Activated T-helper 1 cell treated with anti-CD3 and anti-CD28 coated beads, Interleukin-2, amount 50 U/mL, for 16 hours (primary cell): ENCODE data around the gene KIRREL3.

Experiments
- DNase-seq, 2 donors: peaks; one replicate each; pipeline ENCODE4 v3.0.0-alpha.2; 2020; ENCODE audit warnings: low read depth in 1 of 2, low spot score in 1 of 2

KIRREL3 gene

DNA sequence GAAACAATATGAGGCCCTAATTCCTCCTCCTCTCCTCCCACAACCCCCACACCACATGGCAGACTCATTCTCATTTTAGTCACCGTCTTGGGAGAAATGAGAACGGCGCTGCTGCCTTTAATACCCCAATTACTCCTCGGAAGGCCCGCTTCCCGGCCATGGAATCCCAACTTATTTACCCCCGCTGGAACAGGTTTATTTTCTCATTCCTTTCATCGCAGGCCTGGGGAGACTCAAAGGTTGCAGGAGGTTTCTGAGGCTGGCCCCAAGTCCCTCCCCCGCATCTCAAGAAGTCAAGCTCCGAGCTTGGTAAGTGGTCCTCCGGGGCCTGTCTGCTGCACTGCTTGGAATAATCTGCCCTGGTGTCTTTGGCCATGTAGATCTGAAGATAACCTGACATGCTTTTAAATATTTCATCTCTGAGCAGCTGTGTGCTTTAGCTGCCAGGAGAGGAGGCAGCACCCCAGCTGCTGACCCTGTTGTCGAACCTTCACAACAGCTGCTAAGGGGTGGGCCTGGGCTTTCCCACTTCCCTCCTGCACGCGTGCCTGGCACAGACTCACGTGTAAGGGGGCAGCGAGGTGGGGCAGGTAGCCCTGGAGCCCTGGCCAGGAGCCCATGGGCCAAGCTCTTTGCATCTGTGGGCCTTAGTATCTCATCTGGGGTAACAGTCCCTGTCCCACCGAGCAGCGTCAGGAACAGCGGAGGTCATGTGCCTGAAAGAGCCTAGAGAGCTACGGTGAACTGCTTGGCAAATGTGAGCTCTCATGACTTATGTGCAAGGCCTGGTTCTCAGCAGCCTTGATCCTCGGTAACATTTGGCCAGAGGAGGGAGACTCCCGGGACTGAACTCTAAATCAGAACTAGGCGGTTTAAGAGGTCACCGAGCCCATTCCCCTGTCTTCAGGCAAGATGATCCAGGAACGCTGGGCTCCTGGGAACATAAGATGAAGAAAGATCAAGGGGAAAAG, 480.5 kb downstream of the KIRREL3 start:
- DNase-seq, result no peak

DNA sequence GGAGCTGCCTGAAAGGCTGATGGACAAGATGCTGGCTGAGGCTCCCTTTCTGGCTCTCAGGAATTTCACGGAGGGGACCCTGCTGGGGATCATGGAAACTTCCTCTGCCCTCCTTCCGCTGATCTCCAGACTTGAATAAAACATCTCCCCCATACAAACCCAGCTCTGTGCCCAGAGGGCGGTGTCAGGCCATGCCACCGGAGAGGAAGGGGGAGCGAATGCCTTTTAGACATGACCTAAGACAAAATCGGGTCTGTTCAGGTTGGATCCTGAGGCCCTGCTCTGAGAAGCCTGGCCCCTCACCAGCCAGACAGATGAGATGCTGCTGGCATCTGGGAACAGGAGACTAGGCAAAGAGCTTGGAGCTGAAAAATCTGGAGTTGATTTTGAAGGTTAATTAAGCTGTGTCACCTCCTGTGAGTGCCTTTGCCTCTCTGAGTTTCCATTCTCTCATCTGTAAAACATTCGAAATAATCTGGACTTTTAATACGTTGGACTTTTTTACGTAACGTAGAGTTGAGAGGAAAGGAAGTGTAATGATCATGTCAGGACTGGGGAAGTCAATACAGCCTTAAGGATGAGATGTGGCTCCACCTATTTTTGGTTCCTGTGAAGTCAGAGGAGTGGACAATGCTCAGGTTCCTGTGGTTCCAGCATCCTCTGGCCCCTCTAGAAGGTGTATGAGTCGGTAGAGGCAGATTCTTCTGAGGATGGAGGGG, 481.4 kb downstream of the KIRREL3 start:
- DNase-seq, result no peak

DNA sequence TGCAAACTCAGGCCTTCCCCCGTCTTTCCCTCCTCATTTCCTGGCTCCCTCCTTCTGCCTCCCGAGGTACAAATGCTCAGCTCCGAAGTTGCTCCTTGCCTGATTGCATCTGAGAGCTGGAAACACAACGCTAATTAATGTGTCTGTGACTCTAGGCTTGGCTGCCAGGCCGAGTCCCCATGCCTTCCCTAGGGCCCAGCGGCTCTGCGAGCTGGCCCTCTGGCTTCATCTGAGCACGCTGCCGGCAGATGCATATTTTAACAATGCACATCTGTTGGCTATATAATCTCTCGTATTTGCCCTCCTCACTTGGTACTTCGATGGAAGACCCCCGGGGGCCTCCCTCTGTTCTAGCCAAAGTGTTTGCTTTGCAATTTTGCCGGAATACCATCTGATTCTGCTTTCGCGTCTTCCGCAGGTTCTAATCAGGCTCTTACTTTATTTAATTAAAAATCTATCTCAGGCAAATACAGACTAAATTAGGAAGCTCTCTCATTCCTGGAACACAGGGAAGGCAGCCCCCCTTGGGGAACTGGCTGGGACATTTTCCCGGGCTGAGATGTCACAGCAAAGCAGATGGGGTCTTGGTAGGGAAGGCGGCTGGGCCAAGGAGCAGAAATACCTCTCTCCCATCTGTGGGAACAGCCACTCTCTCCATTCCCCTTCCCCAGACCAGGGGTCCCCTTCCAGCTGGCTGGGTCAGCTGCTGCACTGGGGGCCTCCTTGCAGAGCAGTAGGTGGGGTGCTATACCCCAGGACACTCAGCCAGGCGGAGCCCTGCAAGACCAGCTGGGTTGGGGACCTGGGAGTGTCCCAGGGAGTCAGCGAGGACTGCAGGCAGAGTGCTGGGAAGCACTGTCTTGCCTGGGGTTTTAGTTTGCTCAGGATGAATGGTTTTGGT, 482.2 kb downstream of the KIRREL3 start:
- no peak for DNase-seq

DNA sequence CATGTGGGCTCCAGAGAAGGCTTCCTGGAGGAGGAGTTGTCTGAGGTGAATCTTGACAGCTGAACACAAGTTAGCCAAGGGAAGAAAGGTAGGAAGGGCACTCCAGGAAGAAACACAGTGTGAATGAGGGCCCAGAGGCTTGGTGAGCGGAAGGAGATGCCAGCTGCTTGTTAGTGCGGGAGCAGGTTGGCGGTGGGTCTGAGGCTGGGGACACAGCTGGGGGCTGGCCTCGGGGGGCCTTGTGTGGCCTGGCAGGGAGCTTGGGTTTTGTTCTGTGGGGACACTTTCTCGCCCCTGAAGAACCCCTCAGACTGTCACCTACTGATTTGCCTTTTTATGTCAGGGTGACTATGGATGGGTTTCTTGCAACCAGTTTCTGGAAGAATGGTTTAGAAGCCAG, 485.1 kb downstream of the KIRREL3 start:
- DNase-seq, result no peak

DNA sequence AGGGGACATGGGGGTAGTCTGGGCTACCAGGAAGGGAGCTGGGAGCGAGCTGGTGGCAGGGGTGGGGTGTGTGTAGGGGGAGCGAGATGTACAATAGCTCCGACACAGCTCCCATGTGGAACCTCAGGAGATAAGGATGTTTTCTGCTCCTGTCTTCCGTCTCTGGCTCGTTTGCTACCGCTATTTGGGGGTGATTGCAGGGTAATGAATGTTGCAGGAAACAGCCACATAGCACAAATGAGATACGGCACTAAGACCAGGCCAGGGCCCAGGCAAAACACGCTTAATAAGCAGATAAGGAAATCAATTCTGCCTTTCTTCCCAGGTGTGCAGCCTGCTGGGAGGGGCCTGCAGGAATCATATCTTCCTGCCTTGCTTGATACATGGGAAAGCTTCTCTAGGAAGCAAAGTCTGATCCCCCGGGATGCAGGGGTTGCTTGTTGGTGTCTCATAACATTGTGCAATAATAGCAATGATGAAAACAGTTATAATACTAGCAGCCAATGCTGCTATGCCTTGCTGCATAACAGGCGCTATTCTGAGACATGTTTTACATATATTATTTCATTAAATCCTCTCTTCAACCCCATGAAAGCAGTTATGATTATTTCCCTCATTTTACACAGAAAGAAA, 486.4 kb downstream of the KIRREL3 start:
- DNase-seq, result no peak

DNA sequence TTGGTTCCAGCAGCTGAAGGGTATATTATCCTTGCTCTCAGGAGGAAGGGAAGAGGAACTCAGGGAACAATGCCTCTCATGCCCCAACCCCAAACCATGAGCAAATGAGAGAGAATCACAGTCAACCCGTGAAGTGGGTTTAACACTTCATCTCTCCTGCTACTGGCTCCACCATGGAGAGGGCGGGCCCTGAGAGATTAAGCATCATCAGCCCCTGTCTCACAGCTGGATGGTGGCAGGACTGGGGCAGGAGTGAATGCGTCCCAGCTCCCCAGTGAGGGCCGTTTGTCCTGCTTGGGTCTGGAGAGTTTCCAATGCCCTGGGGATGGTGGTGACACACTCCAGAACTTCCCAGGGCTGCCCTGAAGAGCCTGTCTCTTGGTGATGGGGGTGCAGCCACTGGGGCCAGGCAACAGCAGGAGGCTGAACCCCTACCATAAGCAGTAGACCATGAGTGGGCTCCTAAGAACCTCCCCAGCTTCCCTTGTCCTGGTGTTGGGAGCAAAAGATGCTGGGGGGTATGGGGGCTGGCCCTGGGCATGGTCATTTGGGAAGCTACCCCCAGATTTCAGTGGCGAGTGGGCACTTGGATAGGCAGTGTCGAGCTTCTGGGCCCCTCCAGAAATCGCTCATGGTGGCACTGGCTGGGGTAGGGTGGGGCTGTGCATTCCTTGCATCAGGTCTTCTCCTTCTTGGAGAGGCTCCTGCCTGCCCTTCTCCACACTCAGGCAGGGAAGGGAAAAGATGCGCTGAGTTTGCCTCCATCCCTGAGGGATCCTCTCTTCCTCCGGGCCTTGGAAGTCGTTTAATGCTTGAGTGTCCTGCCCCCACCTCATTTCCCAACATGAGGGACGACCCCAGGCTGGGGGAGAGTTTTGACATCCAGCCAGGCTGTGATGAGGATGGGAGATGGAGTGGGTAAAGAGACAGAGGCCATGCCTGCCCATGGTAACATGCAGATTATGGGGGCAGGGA, 487.5 kb downstream of the KIRREL3 start:
- DNase-seq, result no peak

DNA sequence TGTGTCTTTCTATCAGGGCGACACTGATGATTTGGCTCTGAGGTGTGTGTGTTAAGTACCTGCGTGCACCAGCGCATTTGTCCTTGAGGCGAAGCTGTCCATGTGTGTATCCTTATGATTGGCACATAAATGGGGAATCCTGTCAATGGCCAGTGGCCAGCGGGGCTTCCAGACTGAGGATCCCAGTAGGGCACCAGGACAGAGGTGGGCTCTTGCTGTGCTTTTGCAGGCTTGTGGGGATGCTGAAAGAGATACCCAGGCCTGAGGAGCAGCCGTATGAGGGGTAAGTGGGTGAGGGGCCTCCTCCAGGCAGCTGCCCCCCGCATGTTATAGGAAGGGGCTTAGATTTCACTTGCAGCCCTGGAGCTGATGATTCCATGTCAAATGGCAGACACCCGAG, 488.3 kb downstream of the KIRREL3 start:
- DNase-seq, result no peak

DNA sequence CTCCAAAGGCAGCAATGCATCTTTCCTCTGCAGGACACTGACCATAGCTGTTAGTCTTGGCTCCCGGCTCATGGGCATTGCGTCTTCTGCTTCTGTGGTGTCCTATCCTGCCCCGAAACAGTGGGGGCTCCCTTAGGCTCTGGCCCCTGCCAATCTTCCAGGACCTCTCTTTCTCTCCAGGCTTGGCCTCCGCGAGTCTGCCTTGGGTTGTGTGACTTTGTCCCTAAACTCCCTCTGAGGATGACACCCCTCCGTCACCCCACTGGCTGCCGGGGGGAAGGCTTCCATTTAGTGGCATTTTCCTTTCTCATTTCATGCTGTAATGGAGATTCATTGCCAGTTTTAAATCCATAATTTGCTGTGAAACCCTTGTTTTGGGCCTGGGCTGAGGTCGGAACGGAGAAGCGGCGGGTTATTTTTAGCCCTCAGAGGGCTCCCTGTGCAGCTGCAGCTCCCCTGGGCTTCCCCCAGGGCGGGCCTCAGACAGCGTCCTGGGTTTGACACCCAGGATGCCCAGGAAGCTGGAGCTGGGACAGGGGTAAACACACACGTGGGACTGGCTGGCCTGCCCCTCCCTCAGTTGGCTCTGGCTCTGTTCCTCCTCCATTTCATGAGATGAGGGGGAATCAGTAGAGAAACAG, 489.0 kb downstream of the KIRREL3 start:
- DNase-seq, result no peak

DNA sequence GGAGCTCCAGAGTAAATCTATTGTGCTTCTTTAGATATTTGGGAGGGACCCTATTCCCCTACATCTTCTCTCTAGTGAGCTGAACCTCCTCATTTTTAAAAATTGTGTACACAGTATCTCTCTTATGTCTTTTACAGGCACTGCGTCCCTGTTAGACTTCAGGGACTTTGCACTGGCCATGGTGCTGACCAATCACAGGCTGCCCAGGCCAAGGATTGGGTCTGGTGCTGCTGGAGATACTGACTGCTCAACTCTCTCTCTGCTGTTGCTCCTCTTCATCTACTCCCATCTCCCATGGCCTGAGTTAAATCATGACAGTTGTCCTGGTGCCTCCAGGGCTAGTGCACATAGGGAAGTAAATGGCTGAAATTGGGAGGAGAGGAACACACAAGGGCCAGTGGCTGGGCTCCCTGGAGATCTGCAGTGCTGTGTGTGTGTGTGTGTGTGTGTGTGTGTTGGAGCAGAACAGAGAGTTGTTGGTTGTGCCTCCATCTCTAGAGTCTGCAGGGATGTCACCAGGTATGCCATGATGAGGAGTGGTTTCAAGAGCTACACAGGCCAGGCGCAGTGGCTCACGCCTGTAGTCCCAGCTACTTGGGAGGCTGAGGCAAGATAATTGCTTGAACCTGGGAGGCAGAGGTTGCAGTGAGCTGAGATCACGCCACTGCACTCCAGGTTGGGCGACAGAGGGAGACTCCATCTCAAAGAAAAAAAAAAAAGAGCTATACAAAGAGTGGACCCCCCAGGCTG, 489.8 kb downstream of the KIRREL3 start:
- no peak for DNase-seq

DNA sequence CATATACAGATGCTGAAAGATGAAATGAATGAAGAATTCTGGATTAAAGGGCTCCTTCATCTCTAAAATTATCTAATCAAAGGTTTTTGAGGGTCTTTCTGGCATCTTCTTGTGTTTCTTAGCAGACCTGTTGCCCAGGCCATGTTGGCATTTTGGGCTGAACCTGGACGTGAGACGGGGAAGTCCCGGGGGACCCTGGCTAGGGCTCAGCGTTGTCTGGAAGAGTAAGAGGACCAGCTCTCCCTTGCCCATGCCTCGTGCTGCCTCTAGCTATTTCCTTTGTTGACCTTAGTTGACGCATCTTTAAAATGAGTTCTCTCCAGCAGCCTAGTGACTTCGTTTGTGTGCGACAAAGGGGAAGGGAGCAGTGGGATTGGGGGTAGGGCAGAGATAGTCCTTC, 492.9 kb downstream of the KIRREL3 start:
- DNase-seq, result no peak

DNA sequence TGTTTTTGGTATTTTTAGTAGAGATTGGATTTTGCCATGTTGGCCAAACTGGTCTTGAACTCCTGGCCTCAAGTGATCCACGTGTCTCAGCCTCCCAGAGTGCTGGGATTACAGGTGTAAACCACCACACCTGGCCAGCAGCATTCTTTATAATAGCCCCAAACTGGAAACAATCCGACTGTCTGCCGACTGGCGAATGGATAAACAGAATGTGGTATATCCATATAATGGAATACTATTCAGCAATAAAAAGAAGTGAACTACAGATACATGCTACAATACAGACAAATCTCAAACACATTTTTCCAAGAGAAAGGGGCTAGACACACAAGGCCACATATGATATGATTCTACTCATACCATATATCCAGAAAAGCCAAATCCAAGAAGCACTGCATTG, 493.8 kb downstream of the KIRREL3 start:
- no peak for DNase-seq

DNA sequence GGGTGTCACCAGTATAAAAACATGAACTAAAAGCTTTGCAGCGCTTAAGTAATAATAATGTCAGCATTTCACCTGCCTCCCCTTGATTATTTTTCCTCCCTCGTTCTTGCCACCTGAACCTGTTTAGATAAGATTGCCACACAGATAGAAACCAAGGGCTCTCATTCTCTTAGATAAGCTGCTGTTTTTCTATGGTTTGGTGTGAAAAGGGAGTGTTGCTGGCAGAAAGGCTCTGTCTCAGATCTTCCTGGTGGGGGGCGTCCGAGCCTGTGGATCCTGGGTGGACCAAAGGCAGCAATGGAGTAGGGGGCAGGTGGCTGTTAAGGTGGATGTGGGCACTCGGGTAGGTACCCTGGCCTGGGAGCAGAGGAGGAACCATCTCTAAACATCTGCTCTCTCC, 497.6 kb downstream of the KIRREL3 start:
- no peak for DNase-seq

DNA sequence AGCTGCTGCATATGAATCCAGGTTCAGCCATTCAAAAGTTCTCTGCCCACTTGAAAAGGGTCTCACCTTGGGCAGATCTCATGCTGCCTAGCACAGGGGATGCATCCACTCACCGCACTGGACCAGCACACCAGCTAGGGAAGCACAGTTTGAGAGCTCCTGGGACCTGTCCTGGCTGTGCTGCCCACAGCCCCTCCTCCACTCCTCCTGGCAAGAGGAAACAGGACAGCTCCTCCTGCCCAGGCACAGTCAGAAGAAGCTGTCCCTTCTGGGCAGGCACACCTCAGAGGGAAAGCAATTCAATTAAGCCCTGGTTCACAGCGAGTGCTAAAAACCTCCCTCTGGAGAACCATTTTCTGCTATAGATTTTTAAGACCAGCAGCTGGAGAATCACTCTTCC, 498.4 kb downstream of the KIRREL3 start:
- no peak for DNase-seq

DNA sequence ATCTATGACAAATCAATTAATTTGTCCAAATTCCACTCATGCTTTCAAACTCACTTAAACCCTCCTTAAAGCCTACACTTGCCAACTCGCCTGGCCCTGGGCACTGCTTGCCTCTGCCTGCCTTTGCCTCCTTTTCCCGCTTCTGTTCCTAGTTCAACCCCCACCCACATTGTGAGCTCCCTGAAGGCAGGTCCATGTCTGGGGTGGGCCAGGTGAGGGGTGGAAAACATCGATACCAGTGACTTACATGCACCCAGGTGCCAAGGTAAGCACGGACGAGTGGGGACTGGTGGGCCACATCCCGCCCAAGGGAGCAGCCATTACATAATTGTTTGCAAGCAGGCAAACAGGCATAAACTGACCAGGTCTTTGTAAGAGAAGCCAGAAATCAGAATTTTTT, 498.9 kb downstream of the KIRREL3 start:
- no peak for DNase-seq

DNA sequence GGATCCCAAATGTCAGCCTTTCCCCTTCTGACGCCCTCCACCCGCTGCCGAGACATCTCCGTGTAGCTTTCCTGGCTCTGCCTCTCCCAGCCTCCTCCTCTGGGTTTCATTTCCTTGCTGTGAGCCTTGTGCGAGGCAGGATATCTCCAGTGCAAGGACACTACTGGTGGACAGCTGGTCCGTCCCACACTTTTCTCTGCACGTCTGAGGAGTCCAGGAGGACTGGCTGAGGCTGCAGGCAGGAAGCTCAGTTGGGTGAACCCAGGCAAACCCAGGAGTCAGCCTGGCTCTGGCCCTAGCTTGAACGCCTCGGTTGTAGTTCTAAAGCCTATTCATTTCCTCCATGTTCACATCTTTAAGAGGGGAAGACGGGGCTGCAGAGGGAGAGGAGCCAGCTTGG, 499.6 kb downstream of the KIRREL3 start:
- DNase-seq, result no peak

DNA sequence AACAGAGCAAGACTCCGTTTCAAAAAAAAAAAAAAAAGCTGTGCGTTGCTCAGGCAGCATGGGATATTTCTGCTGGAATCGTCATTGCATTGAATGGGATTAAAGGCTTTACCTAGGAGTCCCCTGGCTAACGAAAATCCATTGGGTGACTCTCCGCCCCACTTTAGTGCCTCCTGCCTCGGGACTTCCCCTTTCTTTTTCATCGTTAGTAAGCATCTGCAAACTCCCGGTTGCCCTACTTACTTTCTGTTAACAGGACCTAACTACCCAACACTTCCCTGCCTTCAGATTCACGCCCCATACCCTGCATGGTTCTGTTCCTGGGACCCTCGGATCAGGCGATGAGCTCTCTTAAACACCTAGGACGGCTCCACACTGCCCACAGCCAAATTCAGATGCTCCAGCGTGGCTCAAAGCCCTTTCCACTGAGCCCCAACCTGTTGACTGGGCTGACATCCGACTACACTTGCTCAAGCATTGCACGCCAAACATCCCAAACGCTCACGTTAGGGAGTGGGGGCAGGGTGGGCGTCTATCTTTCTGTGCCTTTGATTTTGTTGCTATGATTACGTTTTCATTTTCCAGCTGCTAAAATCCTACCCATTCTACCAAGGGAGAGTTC, 501.3 kb downstream of the KIRREL3 start:
- no peak for DNase-seq

DNA sequence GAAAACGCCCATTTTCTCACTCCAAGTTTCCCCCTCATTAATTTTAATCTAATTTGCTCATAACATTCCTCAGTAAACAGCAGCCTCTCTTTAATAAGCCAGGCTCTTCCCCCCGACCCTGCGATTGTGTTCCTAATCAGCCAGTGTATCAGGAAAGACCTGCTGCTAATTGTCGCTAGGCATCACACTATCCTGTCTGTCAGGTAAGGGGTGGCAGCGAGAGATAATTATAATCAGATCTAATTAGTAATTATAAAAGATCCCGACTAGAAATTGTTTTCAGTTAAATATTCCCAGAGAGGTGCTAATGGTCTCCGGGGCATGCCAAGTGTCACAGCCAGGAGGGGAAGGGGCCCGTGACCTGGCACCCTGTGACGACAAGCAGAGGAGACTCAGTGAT, 502.3 kb downstream of the KIRREL3 start:
- no peak for DNase-seq

DNA sequence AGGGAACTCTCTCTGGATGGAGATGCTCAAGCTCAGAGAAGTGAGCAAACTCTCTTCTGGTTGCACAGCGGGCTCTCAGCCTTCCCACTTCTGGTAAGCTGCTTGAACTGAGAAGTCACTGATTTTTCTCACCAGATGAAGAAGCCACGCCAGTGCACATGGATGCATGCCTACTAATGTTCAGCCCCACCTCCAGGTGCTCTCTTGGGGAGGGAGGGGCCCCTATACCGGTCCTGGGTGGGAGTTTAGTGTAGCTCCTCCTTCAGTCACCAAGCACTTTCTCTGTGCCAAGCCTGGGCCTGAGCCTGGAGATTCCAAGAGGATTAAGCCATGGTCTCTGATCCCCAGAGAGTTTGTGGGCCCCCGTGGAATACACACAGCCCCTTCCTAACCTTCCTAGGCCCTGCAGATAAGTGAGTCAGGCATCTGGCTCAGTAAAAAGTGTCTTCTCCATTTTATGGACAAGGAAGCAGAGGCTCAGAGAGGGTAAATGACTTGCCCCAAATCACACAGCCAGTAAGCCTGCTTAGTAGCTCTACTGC, 502.9 kb downstream of the KIRREL3 start:
- DNase-seq, result no peak
